AG10803 (cell line): ENCODE data around the gene GCFC2.

Experiments used
- DNase-seq: peaks from one replicate; pipeline ENCODE4 v3.0.0; 2010; ENCODE audit warnings: low read depth
- H3K4me3 ChIP-seq: 2 replicates; pipeline ENCODE4 v1.5.1; 2011; ENCODE audit warnings: mild to moderate bottlenecking, low read length, control low read depth
- CTCF ChIP-seq: conservative IDR thresholded peaks from 2 replicates; pipeline ENCODE4 v1.5.1; 2011; ENCODE audit warnings: mild to moderate bottlenecking, low read length, control low read depth, inconsistent platforms

GCFC2 gene

GRCh38 chr2:75710577-75711253, at the start of gene GCFC2:
GCFC2 (minus strand) TSS chr2:75710915; CDS start chr2:75710855, 60 bp downstream.
- H3K4me3 ChIP-seq: peak within 1 kb of the TSS; percentile 71
- DNase-seq: peak; percentile 86
- peak; percentile 33 for TF ChIP-seq CTCF

- DNase-seq: no peak
- H3K4me3 ChIP-seq: no peak overlapping the region
- TF ChIP-seq CTCF: no peak
These were observed 42.1 kb upstream of the GCFC2 start for GRCh38 chr2:75752828-75753227.

GRCh38 chr2:75751824-75752468, 41.2 kb upstream of the GCFC2 start:
- no peak for DNase-seq
- H3K4me3 ChIP-seq: no peak overlapping the region
- TF ChIP-seq CTCF: no peak

GRCh38 chr2:75751360-75751759, 40.6 kb upstream of the GCFC2 start:
- H3K4me3 ChIP-seq: no peak overlapping the region
- no peak for TF ChIP-seq CTCF
- DNase-seq: no peak

GRCh38 chr2:75737961-75738360, 27.2 kb upstream of the GCFC2 start:
- no peak for DNase-seq
- no peak for TF ChIP-seq CTCF

GRCh38 chr2:75736276-75736675, 25.6 kb upstream of the GCFC2 start:
- H3K4me3 ChIP-seq: no peak overlapping the region
- no peak for DNase-seq
- no peak for TF ChIP-seq CTCF

More at GRCh38 chr2:75737961-75738360, 27.2 kb upstream of the GCFC2 start:
- H3K4me3 ChIP-seq: no peak overlapping the region

- TF ChIP-seq CTCF: peak; percentile 40
- H3K4me3 ChIP-seq: no peak overlapping the region
- peak; percentile 6 for DNase-seq
These were observed 19.1 kb upstream of the GCFC2 start for GRCh38 chr2:75729861-75730260.
